PC-3 (cell line): Measurements from ENCODE around the gene AFF4. TPM values are rescaled to one million over a fixed set of nuclear protein-coding genes. Genes with fewer than 3 reads are reported as not detected.
"Not testable (repeated sequence)": the region's sequence is repeated elsewhere in the genome, so short reads cannot be mapped to it uniquely, and the experiment has no call there.

Source experiments
- ATAC-seq: fragments of 200-7000 bp; cut with Tn5 transposase; 2 replicates; pipeline ENCODE4 v1.9.1; 2020; ENCODE audit warnings: mild to moderate bottlenecking, moderate library complexity
- BruUV-seq: library from RNA; stranded (reverse); fragments of 400-500 nt; replicated peaks from 2 replicates; lab custom pipeline; 2021; lab: Mats Ljungman, UMichigan
- CTCF ChIA-PET: fragments of 300-600 bp; sonication (Branson Sonifier 250); formaldehyde crosslinking; loops from one replicate; lab custom pipeline; 2022; ENCODE audit warnings: antibody characterized with exemption; lab: Charles Lee
- POLR2A ChIA-PET: fragments of 300-600 bp; sonication (Branson Sonifier 250); formaldehyde crosslinking; loops from one replicate; lab custom pipeline; 2022; ENCODE audit warnings: antibody characterized with exemption; ENCODE audit not compliant: unreplicated experiment; lab: Charles Lee
- DNase-seq: peaks from one replicate; pipeline ENCODE4 v3.0.0-alpha.2; 2015
- H2AFZ ChIP-seq: fragments of 300-600 bp; sonication (generic); 2 replicates; pipeline ENCODE4 v1.6.0; 2016; ENCODE audit warnings: antibody characterized with exemption, low read length
- H3F3A ChIP-seq: fragments of 300-600 bp; sonication (generic); one replicate; pipeline ENCODE4 v1.6.0; 2017; ENCODE audit warnings: antibody characterized with exemption, low read length, control low read depth, mild to moderate bottlenecking; ENCODE audit not compliant: unreplicated experiment
- H3K27ac ChIP-seq: fragments of 300-600 bp; sonication (generic); 2 replicates; pipeline ENCODE4 v1.5.1; 2016; ENCODE audit warnings: mild to moderate bottlenecking, low read length
- H3K27me3 ChIP-seq: fragments of 300-600 bp; sonication (generic); 2 replicates; pipeline ENCODE4 v1.6.1; 2016; ENCODE audit warnings: low read length, mixed read lengths
- H3K36me3 ChIP-seq: fragments of 300-600 bp; sonication (generic); 2 replicates; pipeline ENCODE4 v1.6.1; 2016; ENCODE audit warnings: low read depth, mixed run types, low read length, mixed read lengths
- H3K4me1 ChIP-seq: fragments of 300-600 bp; sonication (generic); 2 replicates; pipeline ENCODE4 v1.5.1; 2016; ENCODE audit warnings: low read length; ENCODE audit not compliant: insufficient read depth
- H3K4me2 ChIP-seq: fragments of 300-600 bp; sonication (generic); 2 replicates; pipeline ENCODE4 v1.6.0; 2016; ENCODE audit warnings: low read length
- H3K4me3 ChIP-seq: fragments of 300-600 bp; sonication (generic); 2 replicates; pipeline ENCODE4 v1.5.1; 2016; ENCODE audit warnings: mild to moderate bottlenecking, low read length, mixed read lengths
- H3K79me2 ChIP-seq: fragments of 300-600 bp; sonication (generic); 2 replicates; pipeline ENCODE4 v1.6.1; 2017; ENCODE audit warnings: low read length, mixed read lengths
- H3K9ac ChIP-seq: fragments of 300-600 bp; sonication (generic); 2 replicates; pipeline ENCODE4 v1.6.0; 2016; ENCODE audit warnings: mild to moderate bottlenecking, low read length
- H3K9me2 ChIP-seq: fragments of 300-600 bp; sonication (generic); replicated peaks from 2 replicates; pipeline ENCODE4 v1.6.1; 2016; ENCODE audit warnings: mixed run types, low read length, mixed read lengths
- H3K9me3 ChIP-seq: fragments of 300-600 bp; sonication (generic); 2 replicates; pipeline ENCODE4 v1.6.1; 2016; ENCODE audit warnings: low read length, mixed read lengths
- H4K20me1 ChIP-seq: fragments of 300-600 bp; sonication (generic); 2 replicates; pipeline ENCODE4 v1.6.1; 2016; ENCODE audit warnings: low read length, mixed read lengths
- CTCF ChIP-seq: fragments of 300-600 bp; sonication (generic); conservative IDR thresholded peaks from 2 replicates; pipeline ENCODE4 v1.5.1; 2017; ENCODE audit warnings: antibody characterized with exemption, low read depth, mild to moderate bottlenecking, low read length
- EZH2 ChIP-seq: fragments of 300-600 bp; sonication (generic); IDR thresholded peaks from one replicate; pipeline ENCODE4 v1.6.1; 2017; ENCODE audit warnings: antibody characterized with exemption, mild to moderate bottlenecking, low read length; ENCODE audit not compliant: unreplicated experiment
- EZH2phosphoT487 ChIP-seq: fragments of 300-600 bp; sonication (generic); IDR thresholded peaks from 2 replicates; pipeline ENCODE4 v1.6.1; 2018; ENCODE audit warnings: mild to moderate bottlenecking, antibody characterized with exemption, low read length, borderline replicate concordance
- intact Hi-C: fragments of 100-400 bp; cut with micrococcal nuclease; formaldehyde crosslinking; loops from 2 replicates; pipeline ENCODE4 v1.9.0; 2023
- total RNA-seq: library from RNA; depleted of rRNA; stranded (reverse); fragments of >200 nt; gene quantifications from 2 replicates; pipeline ENCODE4 v1.2.3, GENCODE V29; 2014

The AFF4 gene
- total RNA-seq, 1 experiment from 2014 or later: 23.5 TPM

GRCh38 chr5:132976852-132977251 is 13.4 kb upstream of the AFF4 start:
- 0 out of 2 replicates have a peak, but pooled peaks cover 4% of the 10 kb centered on the region for H3K4me1 ChIP-seq
- DNase-seq: no peak
- H3K27ac ChIP-seq: no peak overlapping the region
- H2AFZ ChIP-seq: no peak overlapping the region
- no peak overlapping the region for H3K4me3 ChIP-seq
- H4K20me1 ChIP-seq: no peaks in the 10 kb centered on the region
- H3K4me2 ChIP-seq: no peak overlapping the region
- POLR2A ChIA-PET: no interaction called here
- no peaks in the 10 kb centered on the region for H3K9me3 ChIP-seq
- BruUV-seq: no TSS peak
- no peaks in the 10 kb centered on the region for H3K9me2 ChIP-seq
- intact Hi-C loops: no loop called here
- no peaks in the 10 kb centered on the region for H3K36me3 ChIP-seq
- H3F3A ChIP-seq: no peaks in the 10 kb centered on the region
- H3K79me2 ChIP-seq: no peaks in the 10 kb centered on the region
- ATAC-seq: peak; percentile 35; the same call in 1 of the 2 replicates
- CTCF ChIA-PET: no interaction called here
- H3K9ac ChIP-seq: no peak overlapping the region
- no peaks in the 10 kb centered on the region for H3K27me3 ChIP-seq
- no peak for TF ChIP-seq CTCF
- no peak for TF ChIP-seq EZH2phosphoT487
- no peak for TF ChIP-seq EZH2

- H3F3A ChIP-seq, POLR2A ChIA-PET, BruUV-seq, H3K27me3 ChIP-seq, ATAC-seq, H3K4me3 ChIP-seq, H2AFZ ChIP-seq, intact Hi-C loops, DNase-seq, H3K27ac ChIP-seq, H3K79me2 ChIP-seq, CTCF ChIA-PET, H3K9me2 ChIP-seq, H3K4me1 ChIP-seq, H3K36me3 ChIP-seq, H3K9ac ChIP-seq, H3K9me3 ChIP-seq, H4K20me1 ChIP-seq, H3K4me2 ChIP-seq: not testable (repeated sequence)
Measured at GRCh38 chr5:132972436-132972828, 9.0 kb upstream of the AFF4 start.

GRCh38 chr5:132971483-132972435 is 8.3 kb upstream of the AFF4 start:
- TF ChIP-seq CTCF (no peak), EZH2phosphoT487 (no peak), EZH2 (no peak)
- Histone ChIP-seq H3K79me2 (no peaks in the 10 kb centered on the region), H3K4me3 (no peak overlapping the region), H2AFZ (0 out of 2 replicates have a peak overlapping the region, but pooled peaks have one; percentile 26), H3K4me1 (no peaks in the 10 kb centered on the region), H3K36me3 (no peaks in the 10 kb centered on the region), H3K4me2 (no peak overlapping the region), H4K20me1 (no peaks in the 10 kb centered on the region), H3K27me3 (no peaks in the 10 kb centered on the region), H3K27ac (no peak overlapping the region), H3K9me3 (no peaks in the 10 kb centered on the region), H3K9ac (no peak overlapping the region), H3F3A (no peaks in the 10 kb centered on the region), H3K9me2 (no peaks in the 10 kb centered on the region)
- intact Hi-C loops: no loop called here
- CTCF ChIA-PET: no interaction called here
- DNase-seq: no peak
- POLR2A ChIA-PET: no interaction called here
- ATAC-seq: no peak
- no TSS peak for BruUV-seq
